NCI-H187 (cell line): ENCODE data around the gene TRMT11.
"Not testable (repeated sequence)": the region's sequence is repeated elsewhere in the genome, so short reads cannot be mapped to it uniquely, and the experiment has no call there.

Experiments
- DNase-seq, 2 experiments: peaks; one replicate each; lab custom pipeline; 2025; lab: John Stamatoyannopoulos, UW

The TRMT11 gene

DNA sequence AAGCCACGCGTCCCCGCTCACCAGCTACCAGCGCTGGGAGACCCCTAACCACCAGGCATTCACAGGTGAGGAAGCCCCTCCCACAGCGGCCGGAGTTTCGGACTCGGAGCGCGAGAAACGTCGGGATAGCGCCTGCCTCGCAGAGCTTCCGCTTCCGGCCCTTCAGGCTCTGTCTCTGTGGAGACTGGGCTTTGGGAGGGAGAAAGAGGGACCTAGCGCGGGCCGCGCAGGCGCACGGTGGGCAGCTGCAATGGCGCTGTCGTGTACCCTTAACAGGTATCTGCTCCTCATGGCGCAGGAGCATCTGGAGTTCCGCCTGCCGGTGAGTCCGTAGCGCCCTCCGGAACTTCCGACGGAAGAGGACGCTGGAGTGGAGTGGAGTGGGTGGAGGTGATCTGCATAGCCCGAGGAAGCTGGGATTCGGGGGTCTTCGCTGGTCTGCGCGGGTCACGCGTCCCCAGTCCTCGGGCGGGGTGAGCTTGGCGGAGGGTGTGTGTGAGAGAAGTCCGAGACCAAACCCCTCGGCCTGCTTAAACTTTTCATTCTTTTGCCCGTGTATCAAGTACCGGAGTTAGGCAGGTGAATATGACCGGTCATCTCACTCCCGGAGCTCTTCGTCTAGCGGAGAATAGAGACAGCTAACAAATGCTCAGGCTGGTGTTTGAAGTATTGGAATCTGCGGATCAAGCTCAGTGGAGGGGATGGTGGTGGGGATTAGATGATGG lies at the start of gene TRMT11:
TRMT11 (plus strand) TSS at position 240 of the 725 bp plus-strand sequence; CDS start at position 251, 11 bp downstream.
- DNase-seq: peak; percentile 70 to 90

DNA sequence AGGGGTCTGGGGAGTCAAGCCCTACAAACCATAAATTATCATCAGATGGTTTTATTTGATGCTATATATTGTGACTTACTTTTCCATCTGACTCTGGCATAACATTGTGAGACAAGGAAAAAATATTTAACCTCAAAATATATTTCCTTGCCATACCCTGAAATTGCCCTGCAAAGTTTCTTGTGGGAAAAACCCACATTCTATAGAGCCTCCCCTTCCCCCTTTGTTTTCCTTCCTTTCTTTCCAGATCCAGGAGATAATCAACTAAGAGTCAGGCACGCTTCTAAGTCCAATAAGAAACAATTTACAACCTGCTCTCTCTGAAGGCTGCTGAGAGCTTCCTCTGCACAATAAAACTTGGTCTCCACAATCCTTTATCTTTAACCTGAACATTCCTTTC lies 47.3 kb upstream of the TRMT11 start:
- no peak for DNase-seq

DNA sequence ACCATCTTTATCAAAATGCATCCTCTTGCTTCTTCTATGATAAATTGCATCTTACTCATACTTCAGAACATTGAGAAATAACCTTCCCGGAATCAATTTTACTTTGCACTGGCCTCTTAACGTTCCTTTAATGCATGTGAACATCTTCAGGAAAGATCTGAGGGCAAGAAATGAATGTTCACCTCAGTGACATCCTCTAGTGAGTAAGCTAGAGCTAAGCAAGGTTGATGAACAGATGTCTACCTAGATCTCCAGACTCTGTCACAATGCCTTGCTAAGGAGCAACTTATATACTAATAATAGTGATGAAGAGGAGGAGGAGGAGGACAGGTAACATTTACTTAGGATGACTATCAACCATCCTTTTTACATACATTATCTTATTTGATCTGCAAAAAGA lies 46.5 kb upstream of the TRMT11 start:
- no peak for DNase-seq

DNA sequence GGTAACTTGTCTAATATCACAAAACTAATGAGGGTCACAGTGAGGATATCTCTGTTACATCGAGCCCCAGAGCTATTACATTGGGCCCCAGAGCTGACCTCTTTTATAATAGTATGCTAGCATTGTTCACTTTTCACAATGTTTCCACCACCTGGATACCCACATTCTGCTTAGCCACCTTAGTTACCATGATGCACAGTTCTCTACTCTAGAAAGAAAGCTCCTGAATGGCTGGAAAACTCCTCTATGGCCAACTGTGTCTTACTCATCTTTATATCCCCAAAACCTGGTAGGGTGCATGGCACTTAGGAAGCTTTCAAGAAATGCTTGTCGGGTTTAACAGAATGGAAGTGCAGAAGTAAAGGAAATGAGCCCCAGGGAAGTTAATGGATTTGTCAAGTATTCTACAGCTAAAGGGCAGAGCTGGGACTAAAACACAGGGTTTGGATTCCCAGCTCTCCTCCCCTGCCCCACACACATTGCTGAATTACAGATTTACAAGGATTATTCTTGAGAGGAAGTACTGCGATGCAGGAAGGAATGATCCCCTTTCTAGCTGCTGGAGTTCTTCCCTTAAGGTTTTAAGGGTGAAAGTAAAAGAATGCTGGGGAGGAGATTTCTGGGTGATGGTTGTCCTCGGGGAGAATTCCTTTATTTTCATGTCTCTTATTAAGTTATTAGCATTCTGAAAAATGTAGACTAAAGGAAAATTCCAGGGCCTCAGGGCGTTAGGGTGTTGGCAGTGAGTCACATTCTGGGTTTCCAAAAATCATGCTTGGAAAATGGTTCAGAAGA lies 45.9 kb upstream of the TRMT11 start:
- DNase-seq: no peak

DNA sequence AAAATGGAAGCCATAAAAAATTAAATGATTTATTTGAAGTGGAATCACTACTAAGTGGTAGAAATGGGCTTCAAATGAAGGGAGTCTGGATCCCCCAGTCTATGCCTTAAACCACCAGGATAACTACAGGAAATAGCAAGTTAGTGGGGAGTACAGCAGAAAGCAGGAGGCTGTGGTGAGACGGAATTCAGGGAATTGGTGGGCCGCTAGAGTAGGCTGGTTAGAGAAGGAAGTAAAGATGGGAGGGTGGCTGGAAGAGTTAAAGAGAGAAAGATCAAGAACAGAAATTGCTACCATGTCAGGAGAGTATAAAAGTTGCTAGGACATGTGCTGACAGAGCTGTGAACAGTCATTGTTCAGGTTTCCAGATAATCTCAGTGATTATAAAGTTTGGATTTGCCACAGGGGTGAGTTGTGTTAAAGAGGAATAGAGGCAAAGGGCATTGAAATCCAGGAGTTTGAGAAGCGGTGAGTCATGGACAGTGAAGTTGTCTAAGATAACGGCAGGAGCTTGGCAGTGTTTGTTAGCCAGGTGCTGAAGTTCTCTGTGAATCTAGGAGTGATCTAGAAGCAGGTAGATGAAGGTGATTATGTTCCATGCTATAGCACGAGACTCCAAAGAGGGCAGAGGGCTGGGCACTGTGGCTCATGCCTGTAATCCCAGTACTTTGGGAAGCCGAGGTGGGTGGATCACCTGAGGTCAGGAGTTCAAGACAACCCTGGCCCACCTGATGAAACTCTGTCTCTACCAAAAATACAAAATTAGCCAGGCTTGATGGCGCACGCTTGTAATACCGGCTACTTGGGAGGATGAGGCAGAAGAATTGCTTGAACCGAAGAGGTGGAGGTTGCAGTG lies 43.4 kb upstream of the TRMT11 start:
- DNase-seq: no peak

DNA sequence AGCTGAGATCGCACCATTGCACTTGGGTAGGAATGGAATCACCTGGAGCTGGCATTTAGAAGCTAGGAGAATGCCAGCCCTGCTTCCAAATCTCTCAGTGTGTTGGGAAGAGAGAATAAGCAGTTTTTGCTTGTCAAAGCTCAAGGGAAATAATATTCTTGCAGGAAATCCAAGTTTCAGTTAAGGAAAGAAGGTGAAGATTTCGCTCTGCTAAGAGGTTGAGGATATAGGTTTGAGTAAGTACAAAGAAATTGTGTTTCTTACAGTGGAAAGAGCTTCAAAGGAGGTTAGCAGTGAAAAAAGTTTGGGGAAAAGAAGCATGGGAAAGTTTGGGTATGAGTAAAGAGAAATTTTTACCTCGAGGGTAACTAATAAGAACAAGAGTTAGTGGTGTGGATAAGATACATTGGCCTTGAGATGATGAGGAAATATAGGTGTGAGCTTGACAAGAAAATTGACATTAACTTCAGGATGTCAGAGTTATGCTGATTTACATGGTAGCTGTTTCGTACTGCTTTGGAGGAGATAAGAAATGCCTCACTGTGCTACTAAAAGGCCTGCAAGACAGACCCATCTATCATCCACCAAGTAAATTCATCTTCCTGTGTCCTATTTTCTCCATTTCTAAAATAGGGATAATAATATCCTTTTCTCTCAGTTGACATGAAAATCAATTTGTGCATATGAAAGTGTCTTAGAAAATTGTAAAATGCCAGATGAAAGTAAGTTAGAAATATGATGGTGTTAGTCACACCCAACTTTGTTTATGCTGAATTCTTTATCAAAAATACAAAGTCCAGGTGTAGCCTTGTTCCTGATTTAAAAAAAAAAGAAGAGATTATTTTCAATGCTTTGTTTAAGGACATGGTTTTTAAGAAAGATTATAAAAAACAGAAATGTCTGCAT lies 42.6 kb upstream of the TRMT11 start:
- no peak for DNase-seq

DNA sequence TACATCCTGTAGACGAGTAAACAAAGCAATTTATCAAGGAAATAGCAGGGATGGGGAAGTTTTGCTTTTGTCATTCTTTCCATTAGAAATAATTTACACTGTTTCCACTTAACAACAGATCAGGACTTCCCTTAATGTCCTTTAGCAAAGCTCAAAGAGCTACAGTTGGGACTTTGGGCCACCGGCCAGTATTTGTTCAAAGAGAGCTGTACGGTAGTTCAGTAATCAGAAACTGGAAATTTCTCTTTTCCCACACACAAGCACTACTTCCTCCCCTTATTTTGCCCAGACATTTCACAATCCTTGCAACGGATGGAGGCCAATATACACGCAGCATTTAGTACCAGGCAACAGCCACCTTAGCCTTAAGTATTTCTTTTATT lies 41.9 kb upstream of the TRMT11 start:
- no peak for DNase-seq

DNA sequence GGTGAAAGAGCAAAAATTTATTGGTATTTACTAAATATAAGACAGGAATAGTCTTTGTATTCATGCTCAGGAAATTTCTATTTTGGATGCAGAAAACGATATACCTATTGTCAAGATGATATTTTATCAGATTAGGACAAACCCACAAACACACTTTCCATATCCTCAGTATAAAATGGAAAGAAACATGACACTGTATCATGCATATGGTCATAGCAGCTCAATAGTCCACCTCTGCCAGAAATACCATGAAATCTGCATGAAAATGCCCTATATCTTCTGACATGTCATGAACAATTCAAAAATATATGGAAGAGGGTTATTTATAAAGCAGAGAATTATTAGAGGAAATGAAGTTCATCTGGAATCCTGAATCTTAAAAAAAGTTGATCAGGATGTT lies 41.4 kb upstream of the TRMT11 start:
- no peak for DNase-seq

DNA sequence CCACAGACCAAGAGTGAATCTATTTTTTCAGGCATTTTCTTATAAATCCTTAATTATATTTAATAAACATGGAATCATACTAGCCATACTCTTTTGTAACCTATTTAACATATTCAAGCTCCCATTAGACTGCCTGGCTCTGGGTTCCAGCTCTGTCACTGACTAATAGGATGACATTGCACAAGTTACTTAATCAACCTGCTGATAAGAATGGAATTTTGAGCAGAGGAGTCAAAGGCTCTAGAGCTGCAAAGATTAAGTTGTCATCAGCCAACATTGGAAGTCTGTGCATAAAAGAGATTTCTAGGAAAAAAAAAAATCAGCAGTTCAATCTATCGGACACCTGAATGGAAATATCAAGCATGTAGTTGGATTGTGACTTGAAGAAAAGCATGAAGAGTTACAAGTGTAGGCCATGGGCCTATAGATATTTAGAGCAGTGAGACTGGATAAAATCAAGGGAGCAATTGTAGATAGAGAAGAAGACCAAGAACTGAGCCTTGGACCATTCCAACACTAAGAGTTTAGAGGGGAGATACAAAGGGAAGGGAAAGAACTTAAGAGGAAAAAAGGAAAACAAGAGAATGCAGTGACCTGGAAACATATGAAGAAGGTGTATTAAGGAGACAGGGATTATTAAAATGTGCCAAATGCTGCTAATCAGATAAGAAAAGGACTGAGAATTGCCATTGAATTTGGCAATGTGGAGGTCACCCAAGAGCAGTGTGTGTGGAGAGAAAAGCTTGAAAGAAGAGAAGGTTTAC lies 40.8 kb upstream of the TRMT11 start:
- no peak for DNase-seq

DNA sequence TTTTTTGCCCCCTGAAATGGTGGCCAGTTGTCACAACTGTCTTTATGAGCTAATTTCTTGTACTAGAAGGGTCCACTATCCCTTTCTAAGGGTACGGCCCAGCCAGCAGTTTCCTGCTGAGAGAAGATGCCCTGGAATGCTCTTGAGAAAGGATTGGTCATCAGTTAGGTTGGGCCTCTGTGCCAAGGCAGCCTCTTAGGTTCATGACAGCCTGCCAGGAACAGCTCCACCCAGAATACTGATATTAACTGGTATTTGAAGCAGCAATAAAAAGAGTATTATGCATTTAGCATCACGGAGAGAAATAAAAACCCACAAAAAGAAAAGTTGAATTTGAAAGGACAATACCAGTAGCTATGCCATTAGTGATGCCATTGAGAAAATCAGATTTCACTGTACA lies 38.7 kb upstream of the TRMT11 start:
- DNase-seq: no peak

DNA sequence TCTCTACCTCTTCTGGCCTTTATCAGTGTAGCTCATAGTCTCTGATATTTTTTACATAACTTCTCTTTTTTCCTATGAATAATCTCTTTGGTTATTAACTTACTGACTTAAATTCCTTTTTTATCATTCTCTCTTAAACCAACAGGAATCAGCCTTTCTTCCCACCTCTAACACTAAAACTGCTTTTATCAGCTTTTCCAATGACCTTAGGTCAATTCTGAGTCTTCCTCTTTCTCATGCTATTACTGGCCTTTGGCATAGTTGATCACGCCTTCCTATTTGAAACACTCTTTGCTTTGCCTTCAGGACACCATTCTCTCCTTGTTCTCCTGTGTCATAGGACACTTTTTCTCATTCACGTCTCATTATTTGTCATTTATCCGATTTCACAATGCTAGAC lies 37.9 kb upstream of the TRMT11 start:
- DNase-seq: no peak

DNA sequence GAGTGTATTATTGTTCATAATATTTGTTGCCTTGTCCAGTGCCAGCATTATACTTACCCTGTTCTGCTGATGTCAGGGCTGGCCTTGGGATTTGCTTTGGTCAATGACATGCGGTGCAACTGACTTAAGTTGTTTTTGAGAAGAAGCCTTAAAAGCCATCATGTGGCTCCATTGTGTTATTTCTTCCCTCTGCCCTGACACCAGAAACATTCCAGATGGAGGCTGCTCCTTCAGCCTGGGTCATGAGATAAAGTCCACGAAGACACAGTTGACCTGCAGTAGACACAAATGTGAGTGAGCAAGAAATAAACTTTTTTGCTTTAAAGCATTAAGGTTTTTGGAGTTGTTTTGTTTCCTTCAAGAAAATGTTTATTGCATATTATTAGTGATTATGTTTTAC lies 37.3 kb upstream of the TRMT11 start:
- DNase-seq: no peak

DNA sequence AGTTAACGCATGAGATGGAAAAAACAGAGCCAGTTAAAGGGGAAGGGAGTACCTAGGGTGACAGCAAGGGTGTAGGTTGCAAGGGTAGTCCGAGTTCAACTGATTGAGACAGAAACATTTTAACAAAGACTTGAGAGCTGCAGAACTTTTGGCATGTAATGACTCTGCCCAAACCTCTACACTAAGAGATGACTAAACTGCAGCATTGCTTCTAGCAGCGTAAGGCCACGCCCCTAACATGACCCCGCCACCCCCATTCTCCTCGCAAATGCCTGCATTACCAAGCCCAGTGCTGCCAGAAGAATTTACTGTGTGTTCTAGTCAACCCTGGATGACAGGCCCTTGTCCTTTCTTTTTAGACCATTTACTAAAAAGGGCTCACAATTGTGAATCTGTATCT lies 36.0 kb upstream of the TRMT11 start:
- DNase-seq: no peak

DNA sequence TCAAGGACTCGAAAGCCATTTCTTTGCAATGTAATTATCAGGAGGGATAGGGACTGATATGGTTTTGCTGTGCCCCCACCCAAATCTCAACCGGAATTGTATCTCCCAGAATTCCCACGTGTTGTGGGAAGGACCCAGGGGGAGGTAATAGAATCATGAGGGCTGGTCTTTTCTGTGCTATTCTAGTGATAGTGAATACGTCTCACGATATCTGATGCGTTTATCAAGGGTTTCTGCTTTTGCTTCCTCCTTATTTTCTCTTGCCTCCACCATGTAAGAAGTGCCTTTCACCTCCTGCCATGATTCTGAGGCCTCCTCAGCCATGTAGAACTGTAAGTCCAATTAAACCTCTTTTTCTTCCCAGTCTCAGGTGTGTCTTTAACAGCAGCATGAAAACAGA lies 35.6 kb upstream of the TRMT11 start:
- DNase-seq: not testable (repeated sequence)

DNA sequence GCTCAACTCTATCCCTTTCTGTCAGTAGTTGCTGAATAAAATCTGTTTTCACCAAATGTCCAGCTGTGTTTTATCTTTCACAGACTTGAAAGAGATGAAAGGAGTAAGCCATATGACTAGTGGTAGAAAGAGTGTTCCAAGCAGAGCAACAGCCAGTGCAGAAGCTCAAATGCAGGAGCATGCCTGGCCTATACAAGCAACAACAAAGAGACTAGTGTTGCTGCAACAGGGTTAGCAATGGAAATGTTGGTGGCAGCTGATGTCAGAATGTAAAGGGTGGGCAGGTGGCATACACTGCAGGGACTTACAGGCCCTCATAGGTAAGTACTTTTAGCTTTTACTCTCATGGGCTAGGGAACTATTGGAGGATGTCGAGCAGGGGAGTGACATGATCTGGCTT lies 35.0 kb upstream of the TRMT11 start:
- no peak for DNase-seq

DNA sequence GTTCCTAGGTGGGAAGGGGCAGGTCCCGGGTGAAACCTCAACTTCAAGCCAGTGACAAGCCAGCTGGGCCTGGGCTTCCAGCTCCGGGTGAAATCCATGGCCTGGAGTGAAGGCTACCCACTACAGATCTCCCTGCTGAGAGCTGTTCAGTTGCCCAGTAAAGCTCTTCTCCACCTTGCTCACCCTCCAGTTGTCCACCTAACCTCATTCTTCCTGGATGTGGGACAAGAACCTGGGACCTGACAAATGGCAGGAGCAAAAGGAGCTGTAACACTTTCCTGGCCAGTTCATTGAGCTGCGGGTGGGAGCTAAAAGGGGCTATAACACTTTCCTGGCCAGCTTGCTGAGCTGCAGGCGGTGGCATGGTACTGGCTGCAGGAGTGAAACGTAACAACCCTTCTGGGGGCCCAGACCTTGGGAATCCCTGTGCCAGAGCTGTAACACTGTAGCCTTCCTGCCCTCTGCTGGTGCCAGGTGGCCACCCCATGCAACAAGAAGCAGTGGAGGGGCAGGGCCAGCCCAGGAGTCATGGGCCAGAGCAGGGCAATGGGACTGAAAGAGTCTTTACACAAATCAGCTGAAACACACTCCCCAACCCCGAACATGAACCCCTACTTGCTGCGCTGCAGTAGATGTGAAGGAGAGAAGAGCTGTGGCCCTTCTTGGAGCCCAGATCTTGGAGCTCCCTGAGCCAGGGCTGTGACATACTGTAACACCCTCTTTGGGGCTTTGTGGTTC lies 33.4 kb upstream of the TRMT11 start:
- DNase-seq: no peak

DNA sequence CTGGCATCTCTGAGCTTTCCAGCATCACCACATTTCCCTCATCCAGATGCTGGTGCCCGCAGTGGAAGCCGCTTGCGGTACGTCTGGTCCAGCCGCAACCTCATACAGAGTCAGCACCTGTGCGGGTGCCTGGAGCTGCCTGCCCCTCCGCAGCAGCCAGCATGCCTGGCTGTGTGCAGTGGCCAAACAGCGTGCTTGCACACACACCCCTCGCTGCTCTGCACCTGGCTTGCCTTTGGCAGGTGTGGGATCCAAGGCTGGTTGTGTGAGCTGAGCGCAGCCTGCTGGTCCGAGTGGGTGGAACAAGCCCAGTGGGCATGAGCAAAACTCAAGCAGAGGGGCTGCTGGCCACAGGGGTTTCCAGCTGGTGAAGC lies 32.9 kb upstream of the TRMT11 start:
- DNase-seq: no peak

DNA sequence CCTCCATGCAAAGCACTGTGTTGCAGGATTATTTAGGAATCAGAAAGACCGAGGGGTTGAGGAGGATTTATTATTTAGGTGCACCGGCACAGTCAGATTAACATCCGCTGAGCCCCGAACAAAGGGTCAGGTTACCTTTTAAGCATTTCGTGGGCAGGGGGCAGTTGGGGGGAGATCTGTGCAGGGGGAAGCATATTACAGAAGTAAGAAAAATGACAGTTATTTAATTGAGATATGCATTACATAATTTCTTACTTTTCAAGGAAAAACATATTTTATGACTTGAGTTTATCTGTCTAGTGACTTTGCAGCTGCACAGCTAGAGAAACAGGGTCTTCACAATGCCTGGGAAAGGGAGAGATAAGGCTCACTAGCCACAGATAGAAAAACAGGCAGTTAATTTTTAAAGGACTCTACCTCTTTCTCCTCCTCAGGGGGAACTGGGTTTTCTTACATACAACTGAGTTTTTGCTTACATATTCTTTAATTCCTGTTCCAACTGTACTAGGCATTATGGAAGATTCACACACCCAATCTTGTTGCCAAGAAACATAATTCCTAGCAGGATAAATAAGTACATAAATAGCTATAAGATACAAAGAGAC lies 31.5 kb upstream of the TRMT11 start:
- DNase-seq: no peak

DNA sequence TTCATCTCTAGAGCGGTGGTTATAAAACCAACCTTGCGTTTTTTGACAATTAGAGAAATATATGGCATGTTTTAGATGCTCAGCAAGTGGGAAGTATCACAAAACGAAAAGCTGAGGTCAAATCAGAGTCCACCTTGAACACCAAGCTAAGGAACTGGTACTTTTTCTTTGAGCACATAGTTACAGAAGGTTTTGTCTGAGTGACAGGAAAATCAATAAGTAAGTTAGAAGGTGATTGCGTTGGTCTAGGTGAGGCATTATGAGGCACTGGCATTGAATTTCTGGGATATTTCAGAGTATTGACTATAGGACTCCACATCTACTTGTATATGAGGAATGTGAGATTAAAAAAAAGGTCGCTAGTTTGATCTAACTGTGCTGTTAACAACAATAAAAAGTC lies 30.4 kb upstream of the TRMT11 start:
- DNase-seq: no peak
